H1 (cell line): Measurements from ENCODE around the gene GMNN. TPM values are rescaled to one million over a fixed set of nuclear protein-coding genes. Genes with fewer than 3 reads are reported as not detected.

Experiments used
- BACH1 ChIP-seq: IDR thresholded peaks from 2 replicates; pipeline ENCODE4 v1.6.1; 2012; ENCODE audit warnings: low read length, improper control_type of control experiment
- CHD7 ChIP-seq: fragments of 300-600 bp; sonication (generic); IDR thresholded peaks from 2 replicates; pipeline ENCODE4 v1.7.1; 2012; ENCODE audit warnings: low read length, moderate library complexity, mild to moderate bottlenecking, inconsistent platforms; ENCODE audit not compliant: insufficient replicate concordance
- FOSL1 ChIP-seq: IDR thresholded peaks from 2 replicates; pipeline ENCODE4 v1.6.1; 2011; ENCODE audit warnings: mild to moderate bottlenecking, low read depth, low read length, moderate library complexity; ENCODE audit not compliant: insufficient read depth
- HDAC2 ChIP-seq, 2 experiments: fragments of 300-600 bp in 1 of 2; sonication (generic) in 1 of 2; IDR thresholded peaks; 2 replicates each; pipeline ENCODE4 v1.6.1; 2011 to 2012; ENCODE audit warnings: low read depth in 2 of 2, low read length in 2 of 2, mild to moderate bottlenecking in 2 of 2, moderate library complexity in 2 of 2, borderline replicate concordance in 1 of 2, inconsistent platforms in 1 of 2
- MAFK ChIP-seq: IDR thresholded peaks from 2 replicates; pipeline ENCODE4 v1.6.1; 2012; ENCODE audit warnings: low read depth, mild to moderate bottlenecking, improper control_type of control experiment, low read length
- MAX ChIP-seq: IDR thresholded peaks from 2 replicates; pipeline ENCODE4 v1.6.1; 2012; ENCODE audit warnings: inconsistent platforms
- RAD21 ChIP-seq, 2 experiments: IDR thresholded peaks in 1 of 2; conservative IDR thresholded peaks in 1 of 2; 2 replicates each; pipeline ENCODE4 v1.6.1; 2011; ENCODE audit warnings: low read depth in 2 of 2, low read length in 2 of 2, improper control_type of control experiment in 1 of 2, inconsistent platforms in 1 of 2, mild to moderate bottlenecking in 1 of 2, moderate library complexity in 1 of 2
- SP1 ChIP-seq: IDR thresholded peaks from 2 replicates; pipeline ENCODE4 v1.6.1; 2011; ENCODE audit warnings: low read depth, low read length
- SRF ChIP-seq: IDR thresholded peaks from 2 replicates; pipeline ENCODE4 v1.6.1; 2011; ENCODE audit warnings: mild to moderate bottlenecking, low read depth, low read length, moderate library complexity
- polyA plus RNA-seq, 7 experiments: library from polyadenylated mRNA; depleted of rRNA in 3 of 7; stranded (reverse) in 5 of 7; unstranded in 2 of 7; fragments of >200 nt in 5 of 7; fragments of 200-250 nt in 2 of 7; gene quantifications; 1 replicate in 5 of 7; 2 replicates in 1 of 7; 4 replicates in 1 of 7; pipeline versions ENCODE4 v1.2.1 to v1.2.3, GENCODE V29; 2011 to 2013; ENCODE audit warnings: missing spikeins in 2 of 7, mixed read lengths in 2 of 7
- total RNA-seq: library from RNA; stranded (reverse); fragmentation: NEBNext Ultra II Directional; extraction: Animal tissue kit (Norgen Biotek cat#: 25700); gene quantifications from 2 replicates; pipeline ENCODE4 v1.2.1, GENCODE V29; 2021

GMNN gene
- total and polyA plus RNA-seq, 2 of the 8 experiments (the other 6 are each of a cell fraction or from before 2014, with no cell fraction given): 65.9 to 101 TPM

- TF ChIP-seq FOSL1 (no peak), SP1 (no peak), RAD21 (IDR thresholded peaks at IDR 0.05 in 1 of 2, conservative IDR thresholded peaks at IDR 0.05 in 1 of 2; ENCODE audit: low read depth in 2 of 2, low read length in 2 of 2) (no peak), SRF (no peak), BACH1 (no peak), MAFK (no peak), MAX (no peak), HDAC2 (IDR thresholded peaks at IDR 0.05; ENCODE audit: borderline replicate concordance in 1 of 2, low read depth in 2 of 2, low read length in 2 of 2) (no peak), CHD7 (no peak)
- TF ChIP-seq, all 59 proteins: peak for 0
These were observed 24.2 kb downstream of the GMNN start, which contains the start of gene ARMH2 (continued) for GRCh38 chr6:24798740-24799540.
